Activated T-cell treated with anti-CD3 and anti-CD28 coated beads, Interleukin-2, amount 50 U/mL, for 72 hours (primary cell): ENCODE measurements around the gene REPIN1. TPM values are rescaled to one million over a fixed set of nuclear protein-coding genes. Genes with fewer than 3 reads are reported as not detected.
"Not testable (repeated sequence)": the region's sequence is repeated elsewhere in the genome, so short reads cannot be mapped to it uniquely, and the experiment has no call there.

Experiments
- ATAC-seq, 2 donors: fragments of 150-1000 bp; cut with Tn5 transposase; replicated peaks in 1 of 2; 2 replicates each; pipeline ENCODE4 v1.10.0; 2021; ENCODE audit warnings: moderate library complexity in 2 of 2, mild to moderate bottlenecking in 1 of 2
- DNase-seq, 2 donors: peaks; one replicate each; pipeline ENCODE4 v3.0.0; 2021 to 2022; ENCODE audit warnings: mixed read lengths in 1 of 2
- H3K27ac Mint-ChIP-seq: one replicate; pipeline ENCODE4 v1.8.0; 2022; ENCODE audit warnings: mild to moderate bottlenecking, moderate library complexity, mixed read lengths
- H3K27me3 Mint-ChIP-seq: one replicate; pipeline ENCODE4 v1.8.0; 2022; ENCODE audit warnings: low read depth, mixed read lengths
- H3K36me3 Mint-ChIP-seq, 2 donors: one replicate each; pipeline ENCODE4 v1.8.0; 2022; ENCODE audit warnings: mixed read lengths in 2 of 2, mild to moderate bottlenecking in 1 of 2; ENCODE audit not compliant: insufficient read depth in 2 of 2
- H3K4me1 Mint-ChIP-seq: one replicate; pipeline ENCODE4 v1.8.0; 2022; ENCODE audit warnings: low read depth, mixed read lengths
- H3K4me3 Mint-ChIP-seq, 2 donors: one replicate each; pipeline ENCODE4 v1.8.0; 2022; ENCODE audit warnings: mild to moderate bottlenecking in 2 of 2, mixed read lengths in 2 of 2, moderate library complexity in 2 of 2
- H3K9me3 Mint-ChIP-seq, 2 donors: one replicate each; pipeline ENCODE4 v1.8.0; 2022; ENCODE audit warnings: mixed read lengths in 2 of 2
- total RNA-seq, 2 donors: library from RNA; stranded (reverse); gene quantifications; one replicate each; pipeline ENCODE4 v1.2.3, GENCODE V29; 2022

Gene REPIN1
- total RNA-seq, 2 donors from 2014 or later = 53.6 to 73.7 TPM

GRCh38 chr7:150384406-150385301 is 16.0 kb downstream of the REPIN1 start:
- Mint-ChIP-seq H3K4me3 (no peak overlapping the region), H3K27me3 (no peaks in the 10 kb centered on the region)

GRCh38 chr7:150385302-150385723 is 16.7 kb downstream of the REPIN1 start:
- Mint-ChIP-seq H3K27ac (no peak overlapping the region), H3K4me3 (no peak overlapping the region), H3K36me3 (peaks cover 0 to 1% of the 10 kb centered on the region in 2 donors), H3K4me1 (peaks cover 30% of the 10 kb centered on the region), H3K27me3 (no peaks in the 10 kb centered on the region), H3K9me3 (no peaks in the 10 kb centered on the region)
- no peak for DNase-seq
- no peak for ATAC-seq

More at GRCh38 chr7:150384406-150385301, 16.0 kb downstream of the REPIN1 start:
- H3K4me1 Mint-ChIP-seq = peaks cover 30% of the 10 kb centered on the region
- DNase-seq (no peak), ATAC-seq (no peak)
- H3K36me3 Mint-ChIP-seq = peaks cover 1 to 3% of the 10 kb centered on the region in 2 donors
- H3K27ac Mint-ChIP-seq = no peak overlapping the region
- H3K9me3 Mint-ChIP-seq = no peaks in the 10 kb centered on the region

- not testable (repeated sequence) for H3K4me3 Mint-ChIP-seq, H3K27ac Mint-ChIP-seq, H3K36me3 Mint-ChIP-seq, ATAC-seq, H3K9me3 Mint-ChIP-seq, DNase-seq, H3K27me3 Mint-ChIP-seq
- peaks cover 28% of the 10 kb centered on the region for H3K4me1 Mint-ChIP-seq
Observed at GRCh38 chr7:150385884-150386283, 17.3 kb downstream of the REPIN1 start.

- Mint-ChIP-seq H3K27me3 (no peaks in the 10 kb centered on the region), H3K27ac (no peak overlapping the region), H3K4me1 (peaks cover 26% of the 10 kb centered on the region), H3K4me3 (no peak overlapping the region), H3K36me3 (peaks cover 0 to 8% of the 10 kb centered on the region in 2 donors), H3K9me3 (no peaks in the 10 kb centered on the region)
- ATAC-seq (no peak), DNase-seq (no peak)
Observed at GRCh38 chr7:150388306-150388705, 19.7 kb downstream of the REPIN1 start.

- no peak overlapping the region for H3K4me3 Mint-ChIP-seq
- H3K36me3 Mint-ChIP-seq = peaks cover 0 to 8% of the 10 kb centered on the region in 2 donors
- no peak overlapping the region for H3K27ac Mint-ChIP-seq
- DNase-seq = no peak
- no peaks in the 10 kb centered on the region for H3K27me3 Mint-ChIP-seq
- H3K4me1 Mint-ChIP-seq = peaks cover 26% of the 10 kb centered on the region
- no peaks in the 10 kb centered on the region for H3K9me3 Mint-ChIP-seq
- peak in 1 of 2 donors; percentile 19 for ATAC-seq
Observed at GRCh38 chr7:150388709-150389531, 20.3 kb downstream of the REPIN1 start.

GRCh38 chr7:150389532-150389816 is 20.9 kb downstream of the REPIN1 start:
- no peaks in the 10 kb centered on the region for H3K9me3 Mint-ChIP-seq
- no peaks in the 10 kb centered on the region for H3K27me3 Mint-ChIP-seq
- peak; percentile 34 to 54 for DNase-seq
- H3K27ac Mint-ChIP-seq = peak overlapping the region; percentile 70
- peak; percentile 96 to 98 for ATAC-seq
- H3K4me3 Mint-ChIP-seq = peak overlapping the region; percentile 45 to 55
- peaks cover 26% of the 10 kb centered on the region for H3K4me1 Mint-ChIP-seq
- peaks cover 1 to 8% of the 10 kb centered on the region in 2 donors for H3K36me3 Mint-ChIP-seq

DNA sequence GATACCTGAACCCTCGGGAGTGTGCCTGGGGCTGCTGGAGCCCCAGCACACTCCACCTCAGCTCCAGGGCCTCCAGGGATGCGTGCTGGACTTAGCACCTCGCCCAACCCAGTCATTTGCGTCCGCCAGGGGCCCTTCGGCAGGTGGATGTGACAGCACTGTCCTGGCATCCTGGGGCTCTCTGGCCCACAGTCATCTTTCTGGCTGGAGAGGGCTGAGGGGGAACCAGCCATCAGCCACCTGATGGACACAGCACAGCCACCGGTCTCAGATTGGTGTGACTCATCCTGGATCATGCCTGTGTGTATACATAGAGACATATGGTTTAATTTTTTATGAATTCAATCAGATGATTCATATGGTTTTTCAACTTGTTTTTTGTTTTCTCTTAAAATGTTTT is 21.6 kb downstream of the REPIN1 start:
- peak; percentile 16 to 29 for ATAC-seq
- H3K4me1 Mint-ChIP-seq = peaks cover 26% of the 10 kb centered on the region
- no peaks in the 10 kb centered on the region for H3K9me3 Mint-ChIP-seq
- DNase-seq = no peak
- no peak overlapping the region for H3K27ac Mint-ChIP-seq
- H3K4me3 Mint-ChIP-seq = no peak overlapping the region
- H3K27me3 Mint-ChIP-seq = no peaks in the 10 kb centered on the region
- H3K36me3 Mint-ChIP-seq = peaks cover 1 to 8% of the 10 kb centered on the region in 2 donors

GRCh38 chr7:150393325-150393724 is 24.7 kb downstream of the REPIN1 start:
- peaks cover 19% of the 10 kb centered on the region for H3K4me1 Mint-ChIP-seq
- no peak for DNase-seq
- peaks cover 1 to 9% of the 10 kb centered on the region in 2 donors for H3K36me3 Mint-ChIP-seq
- no peaks in the 10 kb centered on the region for H3K9me3 Mint-ChIP-seq
- no peaks in the 10 kb centered on the region for H3K27me3 Mint-ChIP-seq
- no peak overlapping the region for H3K4me3 Mint-ChIP-seq
- ATAC-seq = no peak
- no peak overlapping the region for H3K27ac Mint-ChIP-seq

- Mint-ChIP-seq H3K27me3 (no peaks in the 10 kb centered on the region), H3K4me3 (no peak overlapping the region), H3K4me1 (peaks cover 15% of the 10 kb centered on the region), H3K27ac (no peak overlapping the region), H3K9me3 (no peaks in the 10 kb centered on the region), H3K36me3 (peaks cover 1 to 6% of the 10 kb centered on the region in 2 donors)
- DNase-seq (no peak), ATAC-seq (no peak)
Observed at GRCh38 chr7:150396426-150396825, 27.8 kb downstream of the REPIN1 start.

DNA sequence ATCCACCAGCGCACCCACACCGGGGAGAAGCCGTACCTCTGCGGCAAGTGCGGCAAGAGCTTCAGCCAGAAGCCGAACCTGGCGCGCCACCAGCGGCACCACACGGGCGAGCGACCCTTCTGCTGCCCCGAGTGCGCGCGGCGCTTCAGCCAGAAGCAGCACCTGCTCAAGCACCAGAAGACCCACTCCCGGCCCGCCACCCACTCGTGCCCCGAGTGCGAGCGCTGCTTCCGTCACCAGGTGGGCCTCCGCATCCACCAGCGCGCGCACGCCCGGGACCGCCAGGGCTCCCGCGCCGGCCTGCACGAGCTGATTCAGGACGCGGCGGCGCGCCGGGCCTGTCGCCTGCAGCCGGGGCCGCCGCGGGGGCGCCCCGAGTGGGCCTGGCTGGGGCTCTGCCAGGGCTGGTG is 28.2 kb downstream of the REPIN1 start:
- Mint-ChIP-seq H3K27me3 (no peaks in the 10 kb centered on the region), H3K4me1 (peaks cover 19% of the 10 kb centered on the region), H3K27ac (no peak overlapping the region), H3K9me3 (no peaks in the 10 kb centered on the region), H3K4me3 (no peak overlapping the region), H3K36me3 (peaks cover 1 to 6% of the 10 kb centered on the region in 2 donors)
- ATAC-seq = no peak
- no peak for DNase-seq

- ATAC-seq = no peak
- no peaks in the 10 kb centered on the region for H3K9me3 Mint-ChIP-seq
- DNase-seq = no peak
- H3K27me3 Mint-ChIP-seq = no peaks in the 10 kb centered on the region
- peaks cover 1 to 3% of the 10 kb centered on the region in 2 donors for H3K36me3 Mint-ChIP-seq
- H3K4me3 Mint-ChIP-seq = no peak overlapping the region
- H3K4me1 Mint-ChIP-seq = peaks cover 24% of the 10 kb centered on the region
- H3K27ac Mint-ChIP-seq = no peak overlapping the region
Observed at GRCh38 chr7:150397346-150398107, 28.9 kb downstream of the REPIN1 start.

GRCh38 chr7:150398108-150398964 is 29.7 kb downstream of the REPIN1 start:
- Mint-ChIP-seq H3K27ac (no peak overlapping the region), H3K4me1 (peaks cover 24% of the 10 kb centered on the region), H3K9me3 (no peaks in the 10 kb centered on the region), H3K4me3 (no peak overlapping the region), H3K36me3 (peaks cover 1 to 3% of the 10 kb centered on the region in 2 donors), H3K27me3 (no peaks in the 10 kb centered on the region)
- DNase-seq (no peak), ATAC-seq (no peak)
